Ascending aorta (tissue), 2 donors: Measurements from ENCODE around the gene ZNF536. TPM values are rescaled to one million over a fixed set of nuclear protein-coding genes. Genes with fewer than 3 reads are reported as not detected.

Source experiments
- DNase-seq, 2 donors: peaks; one replicate each; pipeline ENCODE4 v3.0.0-alpha.2; 2019; ENCODE audit warnings: low spot score in 2 of 2
- H3K27ac ChIP-seq, 2 donors: fragments of 200-600 bp; sonication (generic); one replicate each; pipeline ENCODE4 v1.5.1; 2016 to 2017; ENCODE audit warnings: mild to moderate bottlenecking in 1 of 2
- H3K27me3 ChIP-seq: fragments of 200-600 bp; sonication (generic); one replicate; pipeline ENCODE4 v1.5.1; 2017
- H3K36me3 ChIP-seq, 2 donors: fragments of 200-600 bp; sonication (generic); one replicate each; pipeline ENCODE4 v1.5.1; 2016
- H3K4me1 ChIP-seq, 2 donors: fragments of 200-600 bp; sonication (generic); one replicate each; pipeline ENCODE4 v1.5.1; 2016 to 2017; ENCODE audit warnings: mild to moderate bottlenecking in 1 of 2
- H3K4me3 ChIP-seq, 2 donors: fragments of 200-600 bp; sonication (generic); one replicate each; pipeline ENCODE4 v1.5.1; 2016 to 2017; ENCODE audit warnings: mild to moderate bottlenecking in 1 of 2
- H3K9me3 ChIP-seq, 2 donors: fragments of 200-600 bp; sonication (generic); one replicate each; pipeline ENCODE4 v1.5.1; 2016
- CTCF ChIP-seq, 3 experiments: fragments of 200-600 bp in 2 of 3; fragments of 450-650 bp in 1 of 3; sonication (generic) in 2 of 3; IDR thresholded peaks; one replicate each; pipeline ENCODE4 v1.5.1; 2016 to 2019; ENCODE audit warnings: antibody characterized with exemption in 3 of 3, mild to moderate bottlenecking in 1 of 3, moderate library complexity in 1 of 3
- intact Hi-C: fragments of 100-400 bp; cut with DNase I; formaldehyde crosslinking; loops from one replicate; pipeline ENCODE4 v1.15.1; 2023
- total RNA-seq: library from RNA; depleted of rRNA; stranded (reverse); fragments of >200 nt; gene quantifications from one replicate; pipeline ENCODE4 v1.1.0, GENCODE V29; 2016

ZNF536 gene
- total RNA-seq, 1 donor from 2014 or later, result not detected

- H3K9me3 ChIP-seq, result no peaks in the 10 kb centered on the region
- H3K27ac ChIP-seq, result no peak overlapping the region
- no peak for DNase-seq
- H3K4me1 ChIP-seq, result no peaks in the 10 kb centered on the region
- no peaks in the 10 kb centered on the region for H3K27me3 ChIP-seq
- intact Hi-C loops, result no loop called here
- TF ChIP-seq CTCF (IDR thresholded peaks at IDR 0.05), result no peak
- no peak overlapping the region for H3K4me3 ChIP-seq
- no peaks in the 10 kb centered on the region for H3K36me3 ChIP-seq
Measured at GRCh38 chr19:30333291-30334065, 38.7 kb upstream of the ZNF536 start.

- H3K4me1 ChIP-seq, result no peaks in the 10 kb centered on the region
- no peak for TF ChIP-seq CTCF (IDR thresholded peaks at IDR 0.05)
- H3K27ac ChIP-seq, result no peak overlapping the region
- no peak overlapping the region for H3K4me3 ChIP-seq
- intact Hi-C loops, result no loop called here
- no peaks in the 10 kb centered on the region for H3K9me3 ChIP-seq
- no peaks in the 10 kb centered on the region for H3K27me3 ChIP-seq
- DNase-seq, result no peak
- H3K36me3 ChIP-seq, result no peaks in the 10 kb centered on the region
Measured at GRCh38 chr19:30334841-30335240, 37.3 kb upstream of the ZNF536 start.

- no peak for DNase-seq
- H3K9me3 ChIP-seq, result no peaks in the 10 kb centered on the region
Measured at GRCh38 chr19:30335306-30335886, 36.8 kb upstream of the ZNF536 start.

GRCh38 chr19:30336290-30336689 lies 35.9 kb upstream of the ZNF536 start:
- H3K27ac ChIP-seq, result no peak overlapping the region
- no peaks in the 10 kb centered on the region for H3K36me3 ChIP-seq
- H3K4me1 ChIP-seq, result no peaks in the 10 kb centered on the region
- H3K27me3 ChIP-seq, result no peaks in the 10 kb centered on the region
- no peak overlapping the region for H3K4me3 ChIP-seq
- intact Hi-C loops, result no loop called here
- no peak for DNase-seq
- H3K9me3 ChIP-seq, result no peaks in the 10 kb centered on the region
- no peak for TF ChIP-seq CTCF (IDR thresholded peaks at IDR 0.05)

More at GRCh38 chr19:30335306-30335886, 36.8 kb upstream of the ZNF536 start:
- no peak overlapping the region for H3K4me3 ChIP-seq
- H3K27me3 ChIP-seq, result no peaks in the 10 kb centered on the region
- no peak for TF ChIP-seq CTCF (IDR thresholded peaks at IDR 0.05)
- H3K4me1 ChIP-seq, result no peaks in the 10 kb centered on the region
- intact Hi-C loops, result no loop called here
- no peak overlapping the region for H3K27ac ChIP-seq
- no peaks in the 10 kb centered on the region for H3K36me3 ChIP-seq

- DNase-seq, result no peak
- Histone ChIP-seq H3K4me1 (no peaks in the 10 kb centered on the region), H3K27me3 (no peaks in the 10 kb centered on the region), H3K9me3 (no peaks in the 10 kb centered on the region), H3K4me3 (no peak overlapping the region), H3K36me3 (no peaks in the 10 kb centered on the region), H3K27ac (no peak overlapping the region)
- TF ChIP-seq CTCF (IDR thresholded peaks at IDR 0.05), result no peak
- intact Hi-C loops, result no loop called here
Measured at GRCh38 chr19:30338041-30338456, 34.1 kb upstream of the ZNF536 start.
